Activated CD4-positive, alpha-beta T cell treated with anti-CD3 and anti-CD28 coated beads, Interleukin-10, Interleukin-2, amounts not matched to agents 100 ng/mL and 50 ng/mL, durations not matched to agents 16 hours and 8 hours (primary cell): ENCODE results near the gene PLPPR3.
"Not testable (repeated sequence)": the region's sequence is repeated elsewhere in the genome, so short reads cannot be mapped to it uniquely, and the experiment has no call there.

Experiments
- DNase-seq: peaks from one replicate; pipeline ENCODE4 v3.0.0-alpha.2; 2020

The PLPPR3 gene

GRCh38 chr19:821825-822503 is at the start of gene PLPPR3:
Gene PLPPR3 (minus strand): TSS chr19:821955. CDS start chr19:821559, 396 bp downstream.
- no peak for DNase-seq

GRCh38 chr19:870963-871401 is 49.2 kb upstream of the PLPPR3 start:
- no peak for DNase-seq

- no peak for DNase-seq
Measured at GRCh38 chr19:870314-870713, 48.6 kb upstream of the PLPPR3 start.

GRCh38 chr19:869245-870177 is 47.8 kb upstream of the PLPPR3 start:
- no peak for DNase-seq

GRCh38 chr19:868458-869244 is 46.9 kb upstream of the PLPPR3 start:
- no peak for DNase-seq

- DNase-seq: no peak
Measured at GRCh38 chr19:867855-868457, 46.2 kb upstream of the PLPPR3 start.

- no peak for DNase-seq
Measured at GRCh38 chr19:867301-867793, 45.6 kb upstream of the PLPPR3 start.

GRCh38 chr19:866769-867300 is 45.1 kb upstream of the PLPPR3 start:
- no peak for DNase-seq

- no peak for DNase-seq
Measured at GRCh38 chr19:863315-863620, 41.5 kb upstream of the PLPPR3 start.

- peak; percentile 71 for DNase-seq
Measured at GRCh38 chr19:862581-863314, 41.0 kb upstream of the PLPPR3 start.

GRCh38 chr19:861756-862580 is 40.2 kb upstream of the PLPPR3 start:
- peak; percentile 72 for DNase-seq

- no peak for DNase-seq
Measured at GRCh38 chr19:861141-861755, 39.5 kb upstream of the PLPPR3 start.

GRCh38 chr19:858868-859843 is 37.4 kb upstream of the PLPPR3 start, which contains the start of gene CFD:
Gene CFD (plus strand): TSS chr19:859664. CDS start chr19:859690, 26 bp downstream.
- no peak for DNase-seq

GRCh38 chr19:858284-858683 is 36.5 kb upstream of the PLPPR3 start:
- DNase-seq: no peak

- no peak for DNase-seq
Measured at GRCh38 chr19:855566-856120, 33.9 kb upstream of the PLPPR3 start.

GRCh38 chr19:855142-855541 is 33.4 kb upstream of the PLPPR3 start:
- no peak for DNase-seq

- DNase-seq: no peak
Measured at GRCh38 chr19:854549-854948, 32.8 kb upstream of the PLPPR3 start.

GRCh38 chr19:853614-854220 is 32.0 kb upstream of the PLPPR3 start:
- not testable (repeated sequence) for DNase-seq
